Hematopoietic multipotent progenitor cell treated with erythropoietin and hydrocortisone succinate and interleukin-3 and kit ligand, for 4 days (in vitro differentiated cells): ENCODE data around the gene NUB1.
"Not testable (repeated sequence)": the region's sequence is repeated elsewhere in the genome, so short reads cannot be mapped to it uniquely, and the experiment has no call there.

Experiments
- DNase-seq: peaks from one replicate; pipeline ENCODE4 v3.0.0-alpha.2; 2015

The NUB1 gene, protein sequence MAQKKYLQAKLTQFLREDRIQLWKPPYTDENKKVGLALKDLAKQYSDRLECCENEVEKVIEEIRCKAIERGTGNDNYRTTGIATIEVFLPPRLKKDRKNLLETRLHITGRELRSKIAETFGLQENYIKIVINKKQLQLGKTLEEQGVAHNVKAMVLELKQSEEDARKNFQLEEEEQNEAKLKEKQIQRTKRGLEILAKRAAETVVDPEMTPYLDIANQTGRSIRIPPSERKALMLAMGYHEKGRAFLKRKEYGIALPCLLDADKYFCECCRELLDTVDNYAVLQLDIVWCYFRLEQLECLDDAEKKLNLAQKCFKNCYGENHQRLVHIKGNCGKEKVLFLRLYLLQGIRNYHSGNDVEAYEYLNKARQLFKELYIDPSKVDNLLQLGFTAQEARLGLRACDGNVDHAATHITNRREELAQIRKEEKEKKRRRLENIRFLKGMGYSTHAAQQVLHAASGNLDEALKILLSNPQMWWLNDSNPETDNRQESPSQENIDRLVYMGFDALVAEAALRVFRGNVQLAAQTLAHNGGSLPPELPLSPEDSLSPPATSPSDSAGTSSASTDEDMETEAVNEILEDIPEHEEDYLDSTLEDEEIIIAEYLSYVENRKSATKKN

GRCh38 chr7:151341357-151342101 lies at the start of gene NUB1:
Gene NUB1, plus strand, starts transcription at chr7:151341812. Its CDS starts 3,538 bp downstream, at chr7:151345350.
- DNase-seq, result peak; percentile 94

DNA sequence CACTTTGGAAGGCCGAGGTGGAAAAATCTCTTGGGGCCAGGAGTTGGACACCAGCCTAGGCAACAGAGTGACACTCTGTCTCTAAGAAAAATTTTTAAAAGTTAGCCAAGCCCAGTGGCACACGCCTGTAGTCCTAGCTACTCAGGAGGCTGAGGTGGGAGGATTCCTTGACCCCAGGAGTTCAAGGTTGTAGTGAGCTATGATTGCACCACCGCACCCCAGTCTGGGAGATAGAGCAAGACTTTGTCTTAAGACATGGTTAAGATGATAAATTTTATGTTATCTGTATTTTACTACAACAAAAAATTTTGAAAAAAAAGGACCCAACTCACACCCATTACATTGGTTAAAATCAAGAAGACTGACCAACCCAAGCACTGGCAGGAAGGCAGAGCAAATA lies 48.8 kb upstream of the NUB1 start:
- DNase-seq, result no peak

DNA sequence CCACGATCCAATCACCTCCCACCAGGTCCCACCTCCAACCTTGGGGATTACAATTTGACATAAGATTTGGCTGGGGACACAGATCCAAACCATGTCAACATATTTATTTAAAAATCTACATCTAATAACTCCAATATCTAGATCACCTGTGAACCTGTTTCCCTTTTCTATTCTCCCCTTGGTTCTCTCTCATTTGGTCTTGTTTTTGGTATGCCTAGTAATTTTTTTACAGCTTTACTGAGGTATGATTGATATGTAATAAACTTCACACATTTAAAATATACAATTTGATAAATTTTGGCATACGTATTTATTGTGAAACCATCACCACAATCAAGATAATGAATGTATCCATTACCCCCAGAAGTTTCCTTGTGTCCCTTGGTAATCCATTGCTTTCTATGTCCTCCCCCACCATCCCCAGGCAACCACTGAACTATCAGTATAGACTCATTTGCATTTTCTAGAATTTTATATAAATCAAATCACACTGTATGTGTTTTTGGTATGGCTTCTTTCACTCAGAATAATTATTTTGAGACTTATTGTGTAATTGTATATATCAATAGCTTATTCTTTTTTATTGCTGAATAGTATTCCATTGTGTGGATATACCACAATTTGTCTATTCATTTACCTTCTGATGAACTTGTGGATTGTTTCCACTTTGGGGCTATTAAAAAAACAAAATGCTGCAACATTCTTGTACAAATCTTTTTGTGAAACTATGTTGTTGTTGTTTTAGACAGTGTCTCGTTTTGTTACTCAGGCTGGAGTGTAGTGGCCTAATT lies 45.2 kb upstream of the NUB1 start:
- DNase-seq, result no peak

DNA sequence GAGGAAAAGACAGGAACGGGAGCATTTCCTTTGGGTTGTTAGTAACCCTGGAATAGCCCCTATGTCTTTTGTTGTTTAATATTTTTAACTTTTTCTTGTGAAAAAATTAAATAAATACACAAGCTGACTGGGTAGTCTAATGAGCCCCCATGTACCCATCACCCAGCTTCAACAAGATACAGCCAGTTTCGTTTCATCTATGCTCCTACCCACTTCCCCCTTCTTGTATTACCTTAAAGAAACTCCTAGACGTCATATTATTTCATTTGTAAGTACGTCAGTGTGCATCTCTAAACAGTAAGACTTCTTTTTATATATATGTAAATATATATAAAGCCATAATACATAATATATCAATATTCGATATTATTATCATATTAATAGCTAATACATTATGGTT lies 42.8 kb upstream of the NUB1 start:
- DNase-seq, result no peak

DNA sequence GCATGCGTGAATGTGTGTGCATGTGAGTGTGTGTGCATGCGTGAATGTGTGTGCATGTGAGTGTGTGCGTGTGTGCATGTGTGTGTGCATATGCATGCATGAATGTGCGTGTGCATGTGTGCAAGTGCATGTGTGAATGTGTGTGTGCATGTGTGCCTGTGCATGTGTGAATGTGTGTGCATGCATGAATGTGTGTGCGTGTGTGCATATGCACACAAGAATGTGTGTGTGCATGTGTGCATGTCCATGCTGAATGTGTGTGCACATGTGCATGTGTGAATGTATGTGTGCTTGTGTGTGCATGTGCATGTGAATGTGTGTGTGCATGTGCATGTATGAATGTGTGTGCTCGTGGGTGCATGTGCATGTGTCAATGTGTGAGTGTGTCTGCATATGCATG lies 42.1 kb upstream of the NUB1 start:
- no peak for DNase-seq

GRCh38 chr7:151299940-151300645 lies 41.5 kb upstream of the NUB1 start:
- DNase-seq, result no peak

DNA sequence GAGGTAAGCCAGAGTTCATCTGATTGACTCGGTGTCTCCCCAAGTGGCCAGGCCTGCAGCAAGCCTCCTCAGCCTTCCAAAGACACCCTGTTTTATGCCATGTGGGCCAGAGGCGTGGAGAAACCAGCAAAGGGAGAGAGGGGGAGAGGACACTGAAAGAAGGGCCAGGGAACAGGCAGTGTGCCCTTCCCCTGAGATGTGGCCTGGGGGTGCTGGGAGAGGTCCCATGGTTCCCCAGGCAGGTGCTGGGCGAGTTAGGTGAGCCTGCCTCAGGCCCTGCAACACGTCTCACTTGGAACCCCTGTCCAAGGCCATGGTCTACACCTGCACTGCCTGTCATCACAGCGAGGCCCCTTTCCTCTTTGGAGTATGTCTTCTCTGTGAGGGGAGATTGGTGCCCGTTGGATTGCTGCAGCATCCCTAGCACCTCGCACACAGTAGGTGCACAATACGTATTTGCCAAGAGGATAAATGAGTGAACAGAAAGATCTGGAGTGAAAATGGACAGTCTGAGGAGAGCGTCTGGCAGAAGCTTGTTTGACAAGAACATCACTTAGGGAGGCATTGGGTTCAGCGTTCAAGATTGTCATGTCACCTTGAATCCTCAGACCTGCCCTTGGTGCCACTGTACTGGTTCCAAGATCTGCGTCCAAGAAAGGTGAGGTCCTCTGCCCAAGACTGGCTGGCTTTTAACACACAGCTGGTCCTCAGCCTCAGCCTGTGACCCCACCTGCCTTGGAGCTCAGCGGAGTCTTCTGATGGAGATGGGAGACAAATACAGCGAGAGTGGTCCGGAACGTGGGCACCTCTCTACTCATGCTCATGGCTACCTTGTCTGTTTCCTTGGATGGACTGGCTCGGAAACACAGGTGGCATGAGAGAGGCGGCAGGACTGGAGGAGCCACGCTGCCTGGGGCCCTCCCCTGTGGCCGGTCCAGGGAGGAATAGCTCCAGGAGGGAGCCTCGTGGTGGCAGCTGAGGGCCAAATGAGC lies 39.8 kb upstream of the NUB1 start:
- DNase-seq, result no peak

- not testable (repeated sequence) for DNase-seq
Measured at GRCh38 chr7:151304251-151304650, 37.4 kb upstream of the NUB1 start.

- no peak for DNase-seq
Measured at GRCh38 chr7:151304856-151305255, 36.8 kb upstream of the NUB1 start.

- no peak for DNase-seq
Measured at GRCh38 chr7:151306374-151306773, 35.2 kb upstream of the NUB1 start.

DNA sequence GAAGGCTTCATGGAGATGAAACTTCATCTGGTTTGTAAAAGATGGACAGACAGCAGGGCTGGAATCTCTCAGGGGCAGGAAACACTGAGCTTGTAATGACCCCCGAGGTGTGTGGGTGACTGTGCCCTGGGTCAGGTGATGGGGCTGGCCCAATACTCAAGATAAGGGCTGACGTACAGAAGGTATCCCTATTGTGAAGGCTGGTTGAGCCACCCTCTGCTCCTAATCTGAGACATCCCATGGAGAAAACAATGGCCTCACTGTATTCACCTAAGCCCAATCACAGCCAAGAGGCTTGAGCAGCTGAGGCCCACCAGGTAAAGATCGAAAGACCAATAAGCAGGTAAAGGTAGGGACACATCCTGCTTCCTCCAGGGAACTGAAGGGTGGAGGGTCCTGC lies 34.8 kb upstream of the NUB1 start:
- DNase-seq, result no peak

DNA sequence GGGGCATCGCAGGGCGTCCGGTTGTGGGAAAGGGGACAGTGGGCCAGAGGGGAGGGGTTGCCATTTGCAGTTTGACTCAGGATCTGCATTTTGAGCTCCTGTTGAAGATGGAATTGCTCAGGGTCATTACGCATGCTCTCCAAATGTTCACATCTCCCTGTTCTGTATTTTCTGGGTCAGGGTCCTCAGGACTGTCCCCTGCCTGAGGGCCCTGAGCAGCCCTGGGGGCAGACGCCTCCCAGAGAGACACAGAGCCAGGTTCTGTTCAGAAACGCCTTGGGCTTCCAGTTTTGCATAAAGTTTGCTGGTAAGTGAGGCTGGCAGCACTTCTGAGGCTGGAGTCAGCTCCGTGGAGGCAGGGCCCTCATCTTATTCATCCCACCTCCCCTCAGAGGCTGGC lies 34.1 kb upstream of the NUB1 start:
- DNase-seq, result no peak

- DNase-seq, result no peak
Measured at GRCh38 chr7:151308256-151308655, 33.4 kb upstream of the NUB1 start.

DNA sequence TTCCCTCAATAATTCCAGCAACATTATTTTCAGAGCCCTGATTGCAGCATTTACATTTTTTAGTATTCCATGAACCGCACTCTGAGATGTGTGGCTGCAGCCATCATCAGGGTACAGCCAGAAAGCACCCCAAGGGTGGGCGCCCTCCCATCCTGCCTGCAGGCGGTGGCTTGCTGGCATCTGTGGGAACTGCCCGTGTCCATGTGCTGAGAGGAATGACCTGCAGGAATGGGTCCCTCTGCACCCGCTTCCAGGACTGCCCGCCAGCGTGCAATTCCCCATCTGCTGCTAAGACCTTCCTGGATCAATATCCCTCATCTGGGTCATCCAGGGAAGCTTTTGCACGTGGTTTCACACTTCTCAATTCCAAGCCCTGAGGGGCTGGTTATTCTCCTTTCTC lies 32.8 kb upstream of the NUB1 start:
- no peak for DNase-seq

DNA sequence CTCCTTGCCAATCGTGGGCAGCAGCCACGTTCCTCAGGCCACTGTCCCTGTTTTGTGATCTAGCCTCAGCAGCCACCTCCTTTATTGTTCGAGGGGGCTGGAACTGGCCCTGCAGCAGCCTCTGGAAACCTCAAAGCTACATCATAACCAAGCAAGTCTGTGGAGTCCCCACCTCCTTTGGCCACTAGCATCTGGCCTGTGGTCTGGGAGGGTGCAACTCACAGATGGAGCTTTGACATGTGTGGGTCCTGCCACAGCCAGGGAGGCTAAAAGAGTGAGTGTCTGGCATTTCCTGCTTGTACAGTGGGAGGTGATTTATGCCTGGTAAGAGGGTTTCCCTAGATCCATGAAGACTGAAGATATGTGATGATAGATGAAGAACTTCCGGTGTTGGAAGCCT lies 32.3 kb upstream of the NUB1 start:
- peak; percentile 58 for DNase-seq

GRCh38 chr7:151310578-151310977 lies 31.0 kb upstream of the NUB1 start:
- peak; percentile 69 for DNase-seq

DNA sequence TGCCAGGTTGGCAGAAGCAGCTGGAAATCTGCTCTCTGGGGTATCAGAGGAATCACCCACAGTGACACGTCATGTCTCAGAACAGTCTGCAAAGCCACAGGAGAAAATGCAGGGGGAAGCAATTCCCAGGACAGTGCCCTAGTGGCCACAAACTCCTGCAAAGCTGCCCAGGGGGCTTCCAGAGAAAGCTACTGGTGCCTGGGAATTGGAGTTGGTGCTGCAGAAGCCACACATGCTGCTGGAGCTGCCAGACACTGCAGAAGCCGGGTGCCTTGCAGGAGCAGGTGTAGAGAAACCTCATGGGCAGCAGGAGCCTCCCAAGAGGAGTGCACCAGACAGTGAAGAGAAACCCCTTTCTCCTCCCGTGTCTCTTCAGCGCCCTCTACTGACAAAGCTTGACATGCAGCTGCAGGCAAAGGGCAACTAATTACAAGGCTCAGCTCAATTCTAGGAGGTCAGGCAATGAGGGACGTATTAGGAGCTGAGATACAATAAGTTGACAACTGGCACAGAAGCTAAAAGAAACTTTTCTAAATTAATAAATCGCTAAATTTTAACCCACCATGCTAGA lies 30.2 kb upstream of the NUB1 start:
- DNase-seq, result peak; percentile 77

GRCh38 chr7:151312356-151312755 lies 29.3 kb upstream of the NUB1 start:
- DNase-seq, result no peak

DNA sequence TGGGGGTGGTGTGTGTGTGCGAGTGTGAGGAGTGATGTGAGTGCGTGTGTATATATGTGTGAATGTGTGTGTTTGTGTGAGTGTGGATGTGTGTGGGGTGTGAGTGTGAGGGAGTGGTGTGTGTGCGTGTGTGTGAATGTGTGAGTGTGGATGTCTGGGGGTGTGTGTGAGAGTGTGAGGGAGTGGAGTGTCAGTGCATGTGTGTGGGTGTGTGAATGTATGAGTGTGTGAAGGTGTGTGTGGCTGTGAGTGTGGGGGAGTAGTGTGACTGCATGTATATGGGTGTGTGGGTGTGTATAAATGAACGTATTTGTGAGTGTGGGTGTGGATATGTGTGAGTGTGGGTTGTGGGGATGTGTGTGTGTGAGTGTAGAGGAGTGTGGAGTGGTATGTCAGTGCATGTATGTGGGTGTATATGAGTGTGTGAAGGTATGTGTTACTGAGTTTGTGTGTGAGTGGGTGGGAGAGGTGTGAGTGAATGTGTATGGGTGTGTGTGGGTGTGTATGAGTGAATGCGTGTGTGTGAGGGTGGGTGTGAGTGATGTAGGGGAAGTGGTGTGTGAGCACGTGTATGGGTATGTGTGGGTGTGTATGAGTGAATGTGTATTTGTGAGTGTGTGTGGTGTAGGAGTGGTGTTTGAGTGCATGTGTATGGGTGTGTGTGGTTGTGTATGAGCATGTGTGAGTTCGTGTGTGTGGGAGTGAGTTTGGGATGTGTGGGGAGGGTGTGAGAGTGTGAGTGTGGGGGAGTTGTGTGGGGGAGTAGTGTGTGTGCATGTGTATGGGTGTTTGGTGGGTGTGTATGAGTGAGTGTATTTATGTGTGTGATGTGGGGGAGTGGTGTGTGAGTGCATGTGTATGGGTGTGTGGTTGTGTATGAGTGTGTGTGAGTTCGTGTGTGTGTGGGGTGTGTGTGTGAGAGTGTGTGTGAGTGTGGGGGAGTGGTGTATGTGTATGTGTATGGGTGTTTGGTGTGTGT lies 28.5 kb upstream of the NUB1 start:
- no peak for DNase-seq
